Transverse colon (tissue), 3 donors: ENCODE results near the gene RSL1D1.

Experiments
- CTCF ChIP-seq, 5 experiments: fragments of 200-600 bp in 3 of 5; fragments of 450-650 bp in 2 of 5; sonication (generic) in 3 of 5; IDR thresholded peaks; 1 replicate in 2 of 5; 2 replicates in 3 of 5; pipeline ENCODE4 v1.5.1; 2016 to 2017; ENCODE audit warnings: antibody characterized with exemption in 5 of 5, inconsistent platforms in 3 of 5, mild to moderate bottlenecking in 2 of 5, moderate library complexity in 1 of 5
- EP300 ChIP-seq: sonication (generic); formaldehyde crosslinking; IDR thresholded peaks from one replicate; pipeline ENCODE4 v1.6.1; 2017; ENCODE audit warnings: antibody characterized with exemption, low read depth
- POLR2A ChIP-seq: fragments of 450-650 bp; IDR thresholded peaks from one replicate; pipeline ENCODE4 v1.6.1; 2016; ENCODE audit warnings: antibody characterized with exemption, mild to moderate bottlenecking, moderate library complexity

- no peak for TF ChIP-seq CTCF (IDR thresholded peaks at IDR 0.05)
- no peak for TF ChIP-seq EP300
- TF ChIP-seq POLR2A: no peak
Measured at GRCh38 chr16:11892761-11893160, 41.4 kb upstream of the RSL1D1 start.
